ENCODE results near the gene TEX264. TPM values are rescaled to one million over a fixed set of nuclear protein-coding genes. Genes with fewer than 3 reads are reported as not detected.

The TEX264 gene
- total RNA-seq, 1 donor from 2014 or later = 38.6 TPM

DNA sequence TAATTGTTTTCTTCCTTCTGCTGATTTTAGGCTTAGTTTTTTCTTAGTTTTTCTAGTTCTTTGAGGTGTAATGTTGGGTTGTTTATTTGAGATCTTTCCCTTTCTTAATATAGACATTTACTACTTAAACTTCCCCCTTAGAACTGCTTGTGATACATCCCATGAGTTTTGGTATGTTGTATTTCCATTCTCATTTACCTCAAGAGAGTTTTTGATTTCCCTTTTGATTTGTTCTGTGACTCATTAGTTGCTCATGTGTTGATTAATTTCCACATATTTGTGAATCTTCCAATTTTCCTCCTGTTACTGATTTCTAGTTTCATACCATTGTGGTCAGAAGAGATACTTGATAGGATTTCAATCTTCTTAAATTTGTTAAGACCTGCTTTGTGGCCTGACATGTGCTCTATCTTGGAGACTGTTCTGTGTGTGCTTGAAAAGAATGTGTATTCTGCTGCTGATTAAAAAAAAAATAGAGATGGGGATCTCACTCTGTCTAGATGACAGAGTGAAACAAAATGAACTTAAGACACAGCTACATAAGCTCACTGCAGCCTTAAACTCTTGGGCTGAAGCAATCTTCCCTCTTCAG lies 58.1 kb downstream of the TEX264 start:
- H3K36me3 Mint-ChIP-seq = no peaks in the 10 kb centered on the region
- DNase-seq (ENCODE audit: low spot score in 2 of 2, unreplicated experiment in 2 of 2) = no peak
- H3K27me3 Mint-ChIP-seq (ENCODE audit: low read depth) = peaks cover 35% of the 10 kb centered on the region
- no peaks in the 10 kb centered on the region for H3K9me3 Mint-ChIP-seq
- H3K4me3 Mint-ChIP-seq = no peak overlapping the region
- TF ChIP-seq, protein P1, sequence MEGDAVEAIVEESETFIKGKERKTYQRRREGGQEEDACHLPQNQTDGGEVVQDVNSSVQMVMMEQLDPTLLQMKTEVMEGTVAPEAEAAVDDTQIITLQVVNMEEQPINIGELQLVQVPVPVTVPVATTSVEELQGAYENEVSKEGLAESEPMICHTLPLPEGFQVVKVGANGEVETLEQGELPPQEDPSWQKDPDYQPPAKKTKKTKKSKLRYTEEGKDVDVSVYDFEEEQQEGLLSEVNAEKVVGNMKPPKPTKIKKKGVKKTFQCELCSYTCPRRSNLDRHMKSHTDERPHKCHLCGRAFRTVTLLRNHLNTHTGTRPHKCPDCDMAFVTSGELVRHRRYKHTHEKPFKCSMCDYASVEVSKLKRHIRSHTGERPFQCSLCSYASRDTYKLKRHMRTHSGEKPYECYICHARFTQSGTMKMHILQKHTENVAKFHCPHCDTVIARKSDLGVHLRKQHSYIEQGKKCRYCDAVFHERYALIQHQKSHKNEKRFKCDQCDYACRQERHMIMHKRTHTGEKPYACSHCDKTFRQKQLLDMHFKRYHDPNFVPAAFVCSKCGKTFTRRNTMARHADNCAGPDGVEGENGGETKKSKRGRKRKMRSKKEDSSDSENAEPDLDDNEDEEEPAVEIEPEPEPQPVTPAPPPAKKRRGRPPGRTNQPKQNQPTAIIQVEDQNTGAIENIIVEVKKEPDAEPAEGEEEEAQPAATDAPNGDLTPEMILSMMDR (IDR thresholded peaks at IDR 0.05; ENCODE audit: unreplicated experiment) = no peak
- H3K4me1 Mint-ChIP-seq = no peaks in the 10 kb centered on the region
- no peak overlapping the region for H3K27ac Mint-ChIP-seq

DNA sequence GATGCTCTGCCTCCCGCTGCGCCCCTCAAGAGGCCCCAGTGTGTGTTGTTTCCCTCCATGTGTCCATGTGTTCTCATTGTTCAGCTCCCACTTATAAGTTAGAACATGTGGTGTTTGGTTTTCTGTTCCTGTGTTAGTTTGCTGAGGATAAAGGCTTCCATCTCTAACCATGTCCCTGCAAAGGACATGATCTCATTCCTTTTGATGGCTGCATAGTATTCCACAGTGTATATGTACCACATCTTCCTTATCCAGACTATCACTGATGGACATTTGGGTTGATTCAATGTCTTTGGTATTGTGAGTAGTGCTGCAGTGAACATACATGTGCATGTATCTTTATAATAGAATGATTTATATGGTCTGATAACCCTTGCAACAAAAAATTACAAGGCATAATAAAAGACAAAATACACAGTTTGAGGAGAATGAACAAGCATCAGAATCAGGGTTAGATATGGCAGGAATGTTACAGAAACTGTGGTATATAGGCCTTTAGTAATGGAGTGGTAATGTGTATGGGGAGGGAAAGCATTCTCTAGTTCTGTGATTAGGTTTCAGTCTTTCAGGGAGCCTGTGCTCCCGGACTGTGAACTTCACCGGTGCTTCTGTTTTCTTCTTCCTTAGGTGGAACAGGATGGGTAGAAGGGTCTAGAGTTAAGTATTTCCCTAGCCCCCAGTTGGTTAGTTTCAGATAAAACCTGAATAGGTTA lies 63.0 kb downstream of the TEX264 start:
- H3K9me3 Mint-ChIP-seq = no peaks in the 10 kb centered on the region
- H3K27me3 Mint-ChIP-seq (ENCODE audit: low read depth) = peaks cover 33% of the 10 kb centered on the region
- H3K4me1 Mint-ChIP-seq = no peaks in the 10 kb centered on the region
- no peak overlapping the region for H3K27ac Mint-ChIP-seq
- H3K36me3 Mint-ChIP-seq = no peaks in the 10 kb centered on the region
- TF ChIP-seq, protein P1 (IDR thresholded peaks at IDR 0.05; ENCODE audit: unreplicated experiment) = no peak
- H3K4me3 Mint-ChIP-seq = no peak overlapping the region
- no peak for DNase-seq (ENCODE audit: low spot score in 2 of 2, unreplicated experiment in 2 of 2)

DNA sequence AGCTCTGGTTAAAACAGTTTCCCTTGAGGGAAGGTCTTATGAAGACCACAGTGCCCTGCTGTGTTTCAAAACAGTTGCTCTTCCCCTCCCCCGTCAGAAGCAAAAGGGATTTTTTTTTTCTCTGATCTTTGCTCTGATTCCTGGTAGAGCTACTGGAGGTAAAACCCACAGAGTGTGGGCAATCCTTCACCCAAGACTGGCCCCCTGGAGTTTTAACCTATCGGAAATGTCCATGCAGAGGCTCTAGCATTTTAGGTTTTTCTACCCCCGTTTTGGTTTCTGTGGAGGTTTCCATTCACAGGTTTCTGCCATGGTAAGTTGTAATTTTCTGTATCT lies 63.5 kb downstream of the TEX264 start:
- no peaks in the 10 kb centered on the region for H3K36me3 Mint-ChIP-seq
- no peak overlapping the region for H3K4me3 Mint-ChIP-seq
- no peak overlapping the region for H3K27ac Mint-ChIP-seq
- H3K4me1 Mint-ChIP-seq = no peaks in the 10 kb centered on the region
- DNase-seq (ENCODE audit: low spot score in 2 of 2, unreplicated experiment in 2 of 2) = no peak
- TF ChIP-seq, protein P1 (IDR thresholded peaks at IDR 0.05; ENCODE audit: unreplicated experiment) = no peak
- no peaks in the 10 kb centered on the region for H3K9me3 Mint-ChIP-seq
- H3K27me3 Mint-ChIP-seq (ENCODE audit: low read depth) = peaks cover 35% of the 10 kb centered on the region

DNA sequence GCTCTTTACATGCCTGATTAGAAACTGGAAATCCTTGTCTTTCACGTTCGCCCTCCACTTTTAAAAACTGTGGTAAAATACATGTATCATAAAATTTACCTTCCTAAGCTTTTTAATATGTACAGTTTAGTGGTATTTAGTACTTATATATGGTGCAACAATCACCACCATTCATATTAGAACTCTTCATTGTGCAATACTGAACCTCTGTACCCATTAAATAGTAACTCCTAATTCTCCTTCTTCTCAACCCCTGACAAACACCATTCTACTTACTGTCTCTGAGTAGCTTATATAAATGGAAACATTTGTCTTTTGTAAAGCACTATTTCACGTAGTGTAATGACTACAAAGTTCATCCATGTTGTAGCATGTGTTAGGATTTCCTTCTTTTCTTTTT lies 64.0 kb downstream of the TEX264 start:
- TF ChIP-seq, protein P1 (IDR thresholded peaks at IDR 0.05; ENCODE audit: unreplicated experiment) = no peak
- Mint-ChIP-seq H3K36me3 (no peaks in the 10 kb centered on the region), H3K27me3 (ENCODE audit: low read depth) (peaks cover 36% of the 10 kb centered on the region), H3K4me1 (no peaks in the 10 kb centered on the region), H3K9me3 (no peaks in the 10 kb centered on the region), H3K4me3 (no peak overlapping the region), H3K27ac (no peak overlapping the region)
- DNase-seq (ENCODE audit: low spot score in 2 of 2, unreplicated experiment in 2 of 2) = no peak

DNA sequence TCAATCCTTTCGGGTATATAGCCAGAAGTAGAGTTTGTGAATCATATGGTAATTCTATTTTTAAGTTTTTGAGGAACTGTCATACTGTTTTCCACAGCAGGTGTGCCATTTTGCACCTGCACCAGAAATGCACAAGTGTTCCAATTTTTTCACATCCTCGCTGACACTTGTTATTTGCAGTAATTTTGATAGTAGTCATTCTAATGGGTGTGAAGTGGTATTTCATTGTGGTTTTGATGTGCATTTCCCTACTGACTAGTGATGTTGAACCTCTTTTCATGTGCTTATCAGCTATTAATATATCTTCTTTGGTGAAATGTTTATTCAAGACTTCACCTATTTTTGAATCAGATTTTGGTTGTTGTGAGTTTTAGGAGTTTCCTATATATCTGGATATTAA lies 64.9 kb downstream of the TEX264 start:
- Mint-ChIP-seq H3K4me3 (no peak overlapping the region), H3K9me3 (no peaks in the 10 kb centered on the region), H3K27me3 (ENCODE audit: low read depth) (peaks cover 40% of the 10 kb centered on the region), H3K4me1 (no peaks in the 10 kb centered on the region), H3K27ac (no peak overlapping the region), H3K36me3 (no peaks in the 10 kb centered on the region)
- TF ChIP-seq, protein P1 (IDR thresholded peaks at IDR 0.05; ENCODE audit: unreplicated experiment) = no peak
- DNase-seq (ENCODE audit: low spot score in 2 of 2, unreplicated experiment in 2 of 2) = no peak
